ENCODE data around the gene STARD13. TPM values are rescaled to one million over a fixed set of nuclear protein-coding genes. Genes with fewer than 3 reads are reported as not detected.

Gene STARD13
- total RNA-seq, 1 experiment from 2014 or later = 2.1 TPM

DNA sequence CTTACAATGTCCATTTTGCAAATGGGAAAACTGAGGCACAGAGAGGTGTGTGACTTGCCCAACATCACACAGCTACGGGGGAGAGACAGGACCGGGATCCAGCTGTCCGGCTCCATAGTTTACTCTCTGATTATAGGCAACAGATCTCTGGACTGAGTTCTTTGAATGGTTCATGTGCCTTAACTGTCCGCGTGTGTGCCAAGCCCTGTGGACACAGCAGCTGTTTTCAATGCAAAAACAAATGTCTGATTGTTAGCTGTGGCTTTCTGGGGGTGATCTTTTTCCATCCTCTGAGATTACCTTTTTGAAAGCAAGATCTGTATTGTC lies 175.2 kb downstream of the STARD13 start:
- Histone ChIP-seq H3K23ac (ENCODE audit: insufficient read length, low read depth, low read length) (no peak overlapping the region), H3K56ac (ENCODE audit: insufficient read length, low read depth, low read length) (no peak overlapping the region), H3K18ac (ENCODE audit: insufficient read length, low read depth, low read length) (no peak overlapping the region), H3K4me1 (ENCODE audit: insufficient read depth, low read length) (no peaks in the 10 kb centered on the region), H2BK120ac (ENCODE audit: low read depth, low read length, poor library complexity, severe bottlenecking) (no peak overlapping the region), H2BK15ac (ENCODE audit: low read depth, low read length) (no peak overlapping the region), H3K4ac (ENCODE audit: low read depth, low read length) (no peak overlapping the region), H3T11ph (ENCODE audit: low read length) (no peak overlapping the region), H2BK5ac (ENCODE audit: insufficient read length, low read length) (no peak overlapping the region), H2BK12ac (ENCODE audit: insufficient read length, low read depth, low read length) (no peak overlapping the region), H4K8ac (replicated peaks; ENCODE audit: insufficient read length, low read depth, low read length) (no peak overlapping the region), H3K14ac (ENCODE audit: insufficient read depth, low read length) (no peak overlapping the region), H2AK5ac (ENCODE audit: insufficient read length, low read length) (no peak overlapping the region), H3K9me3 (ENCODE audit: control insufficient read depth, low read depth, low read length) (no peaks in the 10 kb centered on the region), H2AFZ (ENCODE audit: low read length) (no peak overlapping the region), H3K79me1 (ENCODE audit: insufficient read depth, low read depth, low read length, poor library complexity, severe bottlenecking) (no peaks in the 10 kb centered on the region), H2BK20ac (ENCODE audit: low read depth, low read length, poor library complexity, severe bottlenecking) (no peak overlapping the region), H4K91ac (ENCODE audit: insufficient read length, low read depth, low read length) (no peak overlapping the region), H4K20me1 (ENCODE audit: control insufficient read depth, insufficient read depth, insufficient read length) (no peaks in the 10 kb centered on the region), H3K9ac (ENCODE audit: extremely low read depth, insufficient read length, low read length) (no peak overlapping the region), H3K23me2 (ENCODE audit: insufficient read length, low read depth, low read length, poor library complexity, severe bottlenecking) (no peaks in the 10 kb centered on the region), H3K27ac (ENCODE audit: insufficient read length, low read depth, low read length) (no peak overlapping the region), H4K5ac (ENCODE audit: insufficient read length, low read depth, low read length) (no peak overlapping the region), H3K79me2 (ENCODE audit: insufficient read depth, low read length) (no peaks in the 10 kb centered on the region), H3K4me2 (ENCODE audit: insufficient read depth, insufficient read length, low read length) (no peak overlapping the region), H3K27me3 (ENCODE audit: insufficient read depth, low read length) (0 out of 2 replicates have a peak, but pooled peaks cover 2% of the 10 kb centered on the region)
- H3K36me3 Mint-ChIP-seq (ENCODE audit: insufficient read depth in 1 of 3, low read depth in 3 of 3) = peaks cover 0 to 7% (median 0%) of the 10 kb centered on the region in 3 experiments; a peak in 2 of 7 replicates
- no peaks in the 10 kb centered on the region for H3K4me1 Mint-ChIP-seq
- H3K27ac Mint-ChIP-seq = no peak overlapping the region
- H3K9me3 Mint-ChIP-seq = no peaks in the 10 kb centered on the region
- TF ChIP-seq, protein P1, sequence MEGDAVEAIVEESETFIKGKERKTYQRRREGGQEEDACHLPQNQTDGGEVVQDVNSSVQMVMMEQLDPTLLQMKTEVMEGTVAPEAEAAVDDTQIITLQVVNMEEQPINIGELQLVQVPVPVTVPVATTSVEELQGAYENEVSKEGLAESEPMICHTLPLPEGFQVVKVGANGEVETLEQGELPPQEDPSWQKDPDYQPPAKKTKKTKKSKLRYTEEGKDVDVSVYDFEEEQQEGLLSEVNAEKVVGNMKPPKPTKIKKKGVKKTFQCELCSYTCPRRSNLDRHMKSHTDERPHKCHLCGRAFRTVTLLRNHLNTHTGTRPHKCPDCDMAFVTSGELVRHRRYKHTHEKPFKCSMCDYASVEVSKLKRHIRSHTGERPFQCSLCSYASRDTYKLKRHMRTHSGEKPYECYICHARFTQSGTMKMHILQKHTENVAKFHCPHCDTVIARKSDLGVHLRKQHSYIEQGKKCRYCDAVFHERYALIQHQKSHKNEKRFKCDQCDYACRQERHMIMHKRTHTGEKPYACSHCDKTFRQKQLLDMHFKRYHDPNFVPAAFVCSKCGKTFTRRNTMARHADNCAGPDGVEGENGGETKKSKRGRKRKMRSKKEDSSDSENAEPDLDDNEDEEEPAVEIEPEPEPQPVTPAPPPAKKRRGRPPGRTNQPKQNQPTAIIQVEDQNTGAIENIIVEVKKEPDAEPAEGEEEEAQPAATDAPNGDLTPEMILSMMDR (conservative IDR thresholded peaks at IDR 0.05) = no peak
- no peak overlapping the region for H3K4me3 Mint-ChIP-seq
- WGBS (ENCODE audit: extremely low coverage, insufficient read length, low lambda C conversion rate) = no CpG with 5 or more reads among the region's 5 CpGs
- no peaks in the 10 kb centered on the region for H3K27me3 Mint-ChIP-seq (ENCODE audit: low read depth)
- no peak for DNase-seq

All from H9 (cell line).